NT2/D1 (cell line): ENCODE results near the gene GP9.

Experiments used
- SUZ12 ChIP-seq: IDR thresholded peaks from 2 replicates; pipeline ENCODE4 v1.6.1; 2011; ENCODE audit not compliant: insufficient read length, insufficient read depth; ENCODE audit errors: extremely low read depth
- YY1 ChIP-seq: IDR thresholded peaks from 2 replicates; pipeline ENCODE4 v1.6.1; 2011; ENCODE audit not compliant: insufficient read length, insufficient read depth
- ZNF274 ChIP-seq: IDR thresholded peaks from 2 replicates; pipeline ENCODE4 v1.6.1; 2011; ENCODE audit warnings: mild to moderate bottlenecking, low read depth, low read length

DNA sequence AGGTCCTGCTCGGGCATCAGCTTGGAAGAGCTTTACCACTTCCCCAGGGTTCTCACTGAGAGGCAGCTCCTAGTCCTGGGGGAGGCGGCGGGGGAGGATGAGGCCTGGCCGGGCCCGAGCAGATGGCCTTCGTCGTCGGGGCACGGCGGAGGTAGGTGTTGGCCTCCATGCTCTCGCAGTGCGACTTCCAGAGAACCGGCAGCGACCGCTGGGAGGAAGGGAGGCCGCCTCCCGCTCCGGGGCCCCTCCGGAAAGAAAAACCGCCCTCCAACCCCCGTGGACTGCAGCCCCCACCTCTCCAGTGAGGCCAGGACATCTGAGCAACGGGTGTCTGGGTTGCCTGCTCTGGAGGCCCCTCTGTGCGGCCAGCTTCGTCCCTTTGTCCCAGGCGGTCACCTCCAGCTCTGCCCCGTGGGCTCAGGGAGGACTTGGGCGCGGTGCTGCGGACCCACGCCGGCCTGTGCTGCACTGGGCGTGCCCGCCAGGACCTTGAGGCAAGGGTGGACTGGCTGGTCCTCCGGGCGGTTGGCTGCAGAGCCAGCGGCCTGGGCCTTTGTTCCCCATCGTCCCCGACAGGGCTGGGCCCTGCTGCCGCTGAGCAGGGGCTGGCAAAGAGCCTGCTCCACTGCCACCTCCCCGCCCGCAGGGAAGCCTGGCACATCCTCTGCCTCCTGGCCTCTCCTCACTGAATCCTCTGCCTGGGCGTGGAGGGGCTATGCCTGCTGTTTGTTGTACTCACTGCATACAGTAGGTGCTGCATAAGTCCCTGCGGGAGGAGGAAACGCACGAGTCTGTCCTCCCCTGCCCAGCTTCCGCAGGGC lies 13.6 kb upstream of the GP9 start:
- TF ChIP-seq YY1 (no peak), ZNF274 (no peak), SUZ12 (no peak)
